HEK293 (cell line): Measurements from ENCODE around the gene DOP1A.

ENCODE experiments used
- CTCF ChIA-PET: fragments of 350-600 bp; formaldehyde crosslinking; extraction: SDS; loops from one replicate; lab custom pipeline; 2021; ENCODE audit warnings: antibody characterized with exemption; lab: Yijun Ruan, JAX
- POLR2A ChIA-PET: fragments of 300-600 bp; formaldehyde crosslinking; extraction: SDS; loops from one replicate; lab custom pipeline; 2020; ENCODE audit warnings: antibody characterized with exemption, inconsistent platforms; lab: Yijun Ruan, JAX
- H3K27ac ChIP-seq: fragments of 200-500 bp; sonication (Bioruptor generic); 2 replicates; pipeline ENCODE4 v1.5.1; 2014; ENCODE audit warnings: low read depth, low read length, control low read depth, inconsistent platforms; ENCODE audit errors: extremely low read depth
- H3K36me3 ChIP-seq, 2 experiments: fragments of 200-500 bp in 1 of 2; sonication (Bioruptor generic) in 1 of 2; 1 replicate in 1 of 2; 2 replicates in 1 of 2; pipeline ENCODE4 v1.5.1; 2014 to 2017; ENCODE audit warnings: inconsistent platforms in 2 of 2, low read length in 2 of 2; ENCODE audit not compliant: control insufficient read depth in 2 of 2, insufficient read depth in 1 of 2
- H3K4me1 ChIP-seq: fragments of 200-500 bp; sonication (Bioruptor generic); 2 replicates; pipeline ENCODE4 v1.5.1; 2014; ENCODE audit warnings: mild to moderate bottlenecking, low read length, inconsistent platforms; ENCODE audit not compliant: control insufficient read depth, insufficient read depth
- H3K4me3 ChIP-seq: 2 replicates; pipeline ENCODE4 v1.5.1; 2011; ENCODE audit warnings: low read depth, mild to moderate bottlenecking, control low read depth, low read length, moderate library complexity
- H3K9me3 ChIP-seq: fragments of 200-500 bp; sonication (Bioruptor generic); 2 replicates; pipeline ENCODE4 v1.5.1; 2014; ENCODE audit warnings: low read depth, low read length, inconsistent platforms; ENCODE audit not compliant: control insufficient read depth, insufficient read depth
- ELK4 ChIP-seq: IDR thresholded peaks from 2 replicates; pipeline ENCODE4 v1.6.1; 2011; ENCODE audit warnings: mild to moderate bottlenecking, low read depth, low read length, borderline replicate concordance
- PATZ1 ChIP-seq: fragments of 450-650 bp; formaldehyde crosslinking; IDR thresholded peaks from 2 replicates; pipeline ENCODE4 v1.5.1; 2016; ENCODE audit warnings: missing biosample characterization, missing genetic modification characterization
- PBX3 ChIP-seq: sonication (generic); formaldehyde crosslinking; IDR thresholded peaks from 2 replicates; pipeline ENCODE4 v1.8.1; 2022; ENCODE audit warnings: mild to moderate bottlenecking, moderate library complexity, missing genetic modification reagents
- SCRT1 ChIP-seq: fragments of 450-650 bp; formaldehyde crosslinking; IDR thresholded peaks from 2 replicates; pipeline ENCODE4 v1.5.1; 2016; ENCODE audit warnings: missing biosample characterization, missing genetic modification characterization, borderline replicate concordance
- SETDB1 ChIP-seq: IDR thresholded peaks from one replicate; pipeline ENCODE4 v1.6.1; 2017; ENCODE audit warnings: mild to moderate bottlenecking, low read length, moderate library complexity, mixed read lengths; ENCODE audit not compliant: insufficient read length
- ZBTB6 ChIP-seq: fragments of 450-650 bp; formaldehyde crosslinking; IDR thresholded peaks from 2 replicates; pipeline ENCODE4 v1.5.1; 2017; ENCODE audit warnings: missing biosample characterization, missing genetic modification characterization
- ZFP37 ChIP-seq: fragments of 450-650 bp; formaldehyde crosslinking; IDR thresholded peaks from 2 replicates; pipeline ENCODE4 v1.5.1; 2016; ENCODE audit warnings: missing biosample characterization, missing genetic modification characterization
- ZNF354C ChIP-seq: fragments of 450-650 bp; formaldehyde crosslinking; IDR thresholded peaks from 2 replicates; pipeline ENCODE4 v1.5.1; 2016; ENCODE audit warnings: missing biosample characterization, missing genetic modification characterization, low read depth, borderline replicate concordance
- ZNF391 ChIP-seq: fragments of 450-650 bp; formaldehyde crosslinking; IDR thresholded peaks from 2 replicates; pipeline ENCODE4 v1.5.1; 2016; ENCODE audit warnings: low read depth, missing biosample characterization, missing genetic modification characterization, borderline replicate concordance
- ZNF398 ChIP-seq: fragments of 450-650 bp; formaldehyde crosslinking; IDR thresholded peaks from 2 replicates; pipeline ENCODE4 v1.5.1; 2017; ENCODE audit warnings: missing biosample characterization, missing genetic modification characterization
- ZNF518A ChIP-seq: fragments of 450-650 bp; formaldehyde crosslinking; conservative IDR thresholded peaks from 2 replicates; pipeline ENCODE4 v1.5.1; 2016; ENCODE audit warnings: low read depth, missing biosample characterization, missing genetic modification characterization
- ZNF548 ChIP-seq: fragments of 450-650 bp; formaldehyde crosslinking; IDR thresholded peaks from 2 replicates; pipeline ENCODE4 v1.5.1; 2016; ENCODE audit warnings: missing biosample characterization, missing genetic modification characterization
- ZNF560 ChIP-seq: fragments of 450-650 bp; formaldehyde crosslinking; IDR thresholded peaks from 2 replicates; pipeline ENCODE4 v1.5.1; 2017; ENCODE audit warnings: missing biosample characterization, missing genetic modification characterization, borderline replicate concordance
- ZNF585B ChIP-seq: fragments of 450-650 bp; formaldehyde crosslinking; IDR thresholded peaks from 2 replicates; pipeline ENCODE4 v1.5.1; 2016; ENCODE audit warnings: missing biosample characterization, missing genetic modification characterization
- ZNF664 ChIP-seq: fragments of 450-650 bp; formaldehyde crosslinking; IDR thresholded peaks from 2 replicates; pipeline ENCODE4 v1.5.1; 2016; ENCODE audit warnings: missing biosample characterization, missing genetic modification characterization
- ZNF677 ChIP-seq: fragments of 450-650 bp; IDR thresholded peaks from 2 replicates; pipeline ENCODE4 v1.5.0; 2018; ENCODE audit warnings: missing biosample characterization, mild to moderate bottlenecking, missing genetic modification characterization, moderate library complexity
- ZNF747 ChIP-seq: fragments of 450-650 bp; formaldehyde crosslinking; IDR thresholded peaks from 2 replicates; pipeline ENCODE4 v1.5.1; 2016; ENCODE audit warnings: missing biosample characterization, missing genetic modification characterization

Gene DOP1A

GRCh38 chr6:83031689-83032088 is 35.8 kb upstream of the DOP1A start:
- CTCF ChIA-PET, result no interaction called here

GRCh38 chr6:83038246-83038645 is 29.2 kb upstream of the DOP1A start:
- Histone ChIP-seq H3K4me3 (no peak overlapping the region), H3K27ac (no peak overlapping the region), H3K4me1 (peaks cover 4% of the 10 kb centered on the region; the same call in 1 of the 2 replicates), H3K36me3 (peaks cover 6 to 21% of the 10 kb centered on the region in 2 experiments; a peak in 2 of 3 replicates), H3K9me3 (no peaks in the 10 kb centered on the region)
- ChIA-PET POLR2A (no interaction called here), CTCF (interaction anchor here (0.5 to 1.4 kb wide), 3 partner anchors 20 to 444 kb away, joined by 3 to 4 read pairs (median 3); no protein-coding TSS in a partner anchor)
- TF ChIP-seq ZNF677 (tag by site-specific recombination) (no peak), ZNF354C (tag by site-specific recombination) (no peak), PATZ1 (tag by site-specific recombination) (no peak)

More at GRCh38 chr6:83031689-83032088, 35.8 kb upstream of the DOP1A start:
- no peaks in the 10 kb centered on the region for H3K9me3 ChIP-seq
- no peaks in the 10 kb centered on the region for H3K4me1 ChIP-seq
- peaks cover 6 to 43% of the 10 kb centered on the region in 2 experiments; a peak in 2 of 3 replicates for H3K36me3 ChIP-seq
- POLR2A ChIA-PET, result no interaction called here
- no peak overlapping the region for H3K27ac ChIP-seq
- peak; percentile 85 for TF ChIP-seq SETDB1
- no peak for TF ChIP-seq ZNF548 (tag by site-specific recombination)
- TF ChIP-seq ELK4, result no peak
- TF ChIP-seq ZNF585B (tag by site-specific recombination), result peak; percentile 98
- TF ChIP-seq PBX3 (CRISPR knock-in tag), result no peak
- H3K4me3 ChIP-seq, result no peak overlapping the region

- ChIA-PET POLR2A (no interaction called here), CTCF (interaction anchor here (0.8 kb wide), 1 partner anchor 24 kb away, joined by 5 read pairs; the partner anchor contains the start of gene UBE3D)
- Histone ChIP-seq H3K9me3 (no peaks in the 10 kb centered on the region), H3K4me3 (no peak overlapping the region), H3K27ac (no peak overlapping the region), H3K36me3 (peaks cover 0 to 7% of the 10 kb centered on the region in 2 experiments; a peak in 1 of 3 replicates), H3K4me1 (peaks cover 16% of the 10 kb centered on the region; the same call in 1 of the 2 replicates)
- TF ChIP-seq ZNF398 (no peak), ZNF391 (tag by site-specific recombination) (no peak), ZNF664 (no peak), ZNF747 (tag by site-specific recombination) (no peak), ZFP37 (tag by site-specific recombination) (no peak), SCRT1 (tag by site-specific recombination) (no peak), ZNF560 (tag by site-specific recombination) (no peak), ZNF518A (no peak), ZBTB6 (no peak)
Observed at GRCh38 chr6:83042467-83043053, 24.9 kb upstream of the DOP1A start.
